A549 treated with CORT108297 at 1 μM for 4 hours (cell line): Measurements from ENCODE around the gene MSANTD1. TPM values are rescaled to one million over a fixed set of nuclear protein-coding genes. Genes with fewer than 3 reads are reported as not detected.

ENCODE experiments used
- total RNA-seq: library from RNA; stranded (reverse); fragments of 200-300 nt; extraction: Qiagen RNA extraction; gene quantifications from 5 replicates; pipeline ENCODE4 v1.2.3, GENCODE V29; 2022

MSANTD1 gene
- 0.14 to 0.16 TPM (median 0.14 TPM) in 4 of 5 replicates, not detected in the other for total RNA-seq

GRCh38 chr4:3248811-3249661 lies at the start of gene MSANTD1:
Gene MSANTD1, plus strand, starts transcription at chr4:3249159. Its CDS starts 64 bp downstream, at chr4:3249223.

GRCh38 chr4:3292571-3293400 lies 43.8 kb downstream of the MSANTD1 start, which contains the start of gene RGS12:
Gene RGS12, plus strand, starts transcription at chr4:3293021. Its CDS starts 23,150 bp downstream, at chr4:3316171.

Other genes with a start within 250 kb of the MSANTD1 start
- not detected in 5 replicates for gene HTT-AS, start 174.6 kb upstream of the MSANTD1 start, total RNA-seq
- gene HTT, start 174.5 kb upstream of the MSANTD1 start, total RNA-seq: 10.0 to 14.1 TPM (median 12.9 TPM) in 5 replicates
- 8.0 to 11.5 TPM (median 8.8 TPM) in 5 replicates for gene RGS12, start 43.9 kb downstream of the MSANTD1 start, total RNA-seq
- 0.08 to 0.28 TPM (median 0.18 TPM) in 5 replicates for gene HGFAC, start 192.8 kb downstream of the MSANTD1 start, total RNA-seq
- 0.38 to 0.95 TPM (median 0.46 TPM) in 5 replicates for gene DOK7, start 214.1 kb downstream of the MSANTD1 start, total RNA-seq